Measurements from ENCODE around the gene PCGF1. TPM values are rescaled to one million over a fixed set of nuclear protein-coding genes. Genes with fewer than 3 reads are reported as not detected.
"Not testable (repeated sequence)": the region's sequence is repeated elsewhere in the genome, so short reads cannot be mapped to it uniquely, and the experiment has no call there.

PCGF1 gene
- total RNA-seq, 1 experiment from 2014 or later: 19.3 TPM

GRCh38 chr2:74472086-74472944 lies 35.2 kb downstream of the PCGF1 start, which contains the start of gene MRPL53:
Gene MRPL53 (minus strand): TSS chr2:74472680. CDS start chr2:74472660, 20 bp downstream.
- Histone ChIP-seq H3K4me1 (replicated peaks) (peaks cover 13% of the 10 kb centered on the region), H3K4me3 (peak within 1 kb of the TSS; percentile 53), H3K27ac (peak within 1 kb of the TSS; percentile 54), H3K36me3 (peaks cover 33% of the 10 kb centered on the region), H3K27me3 (replicated peaks) (no peaks in the 10 kb centered on the region), H3K9me3 (replicated peaks) (no peaks in the 10 kb centered on the region)
- DNase-seq (ENCODE audit: low read depth in 1 of 2, low spot score in 2 of 2): peak; percentile 92 to 94

- Histone ChIP-seq H3K36me3 (peaks cover 31% of the 10 kb centered on the region), H3K4me3 (peak overlapping the region; percentile 53), H3K27ac (peak overlapping the region; percentile 54), H3K4me1 (replicated peaks) (peaks cover 13% of the 10 kb centered on the region), H3K9me3 (replicated peaks) (no peaks in the 10 kb centered on the region), H3K27me3 (replicated peaks) (no peaks in the 10 kb centered on the region)
- DNase-seq (ENCODE audit: low read depth in 1 of 2, low spot score in 2 of 2): no peak
Measured at GRCh38 chr2:74471332-74472065, 36.0 kb downstream of the PCGF1 start.

- not testable (repeated sequence) for DNase-seq (ENCODE audit: low read depth in 1 of 2, low spot score in 2 of 2); H3K4me3 ChIP-seq; H3K27ac ChIP-seq; H3K27me3 ChIP-seq (replicated peaks); H3K9me3 ChIP-seq (replicated peaks)
- H3K36me3 ChIP-seq: peaks cover 31% of the 10 kb centered on the region
- H3K4me1 ChIP-seq (replicated peaks): peaks cover 13% of the 10 kb centered on the region
Measured at GRCh38 chr2:74470742-74471141, 36.8 kb downstream of the PCGF1 start.

GRCh38 chr2:74464406-74464805 lies 43.1 kb downstream of the PCGF1 start:
- peak overlapping the region; percentile 85 for H3K4me3 ChIP-seq
- H3K9me3 ChIP-seq (replicated peaks): no peaks in the 10 kb centered on the region
- no peak for DNase-seq (ENCODE audit: low read depth in 1 of 2, low spot score in 2 of 2)
- H3K36me3 ChIP-seq: peaks cover 34% of the 10 kb centered on the region
- peaks cover 8% of the 10 kb centered on the region for H3K4me1 ChIP-seq (replicated peaks)
- H3K27me3 ChIP-seq (replicated peaks): no peaks in the 10 kb centered on the region
- no peak overlapping the region for H3K27ac ChIP-seq

GRCh38 chr2:74462786-74463105 lies 44.7 kb downstream of the PCGF1 start:
- no peaks in the 10 kb centered on the region for H3K27me3 ChIP-seq (replicated peaks)
- H3K4me1 ChIP-seq (replicated peaks): peaks cover 8% of the 10 kb centered on the region
- no peak for DNase-seq (ENCODE audit: low read depth in 1 of 2, low spot score in 2 of 2)
- no peaks in the 10 kb centered on the region for H3K9me3 ChIP-seq (replicated peaks)
- H3K4me3 ChIP-seq: no peak overlapping the region
- H3K27ac ChIP-seq: no peak overlapping the region
- peaks cover 34% of the 10 kb centered on the region for H3K36me3 ChIP-seq

GRCh38 chr2:74462054-74462785 lies 45.3 kb downstream of the PCGF1 start:
- H3K36me3 ChIP-seq: peaks cover 34% of the 10 kb centered on the region
- peaks cover 9% of the 10 kb centered on the region for H3K4me1 ChIP-seq (replicated peaks)
- no peaks in the 10 kb centered on the region for H3K9me3 ChIP-seq (replicated peaks)
- no peak overlapping the region for H3K27ac ChIP-seq
- H3K4me3 ChIP-seq: no peak overlapping the region
- no peaks in the 10 kb centered on the region for H3K27me3 ChIP-seq (replicated peaks)
- no peak for DNase-seq (ENCODE audit: low read depth in 1 of 2, low spot score in 2 of 2)

- DNase-seq (ENCODE audit: low read depth in 1 of 2, low spot score in 2 of 2): no peak
Measured at GRCh38 chr2:74461187-74462053, 46.1 kb downstream of the PCGF1 start.

GRCh38 chr2:74460187-74460586 lies 47.3 kb downstream of the PCGF1 start:
- H3K4me3 ChIP-seq; H3K9me3 ChIP-seq (replicated peaks); H3K27me3 ChIP-seq (replicated peaks); H3K27ac ChIP-seq; DNase-seq (ENCODE audit: low read depth in 1 of 2, low spot score in 2 of 2): not testable (repeated sequence)
- peaks cover 42% of the 10 kb centered on the region for H3K36me3 ChIP-seq
- peaks cover 21% of the 10 kb centered on the region for H3K4me1 ChIP-seq (replicated peaks)

More at GRCh38 chr2:74461187-74462053, 46.1 kb downstream of the PCGF1 start:
- Histone ChIP-seq H3K4me1 (replicated peaks) (peaks cover 15% of the 10 kb centered on the region), H3K4me3 (no peak overlapping the region), H3K27me3 (replicated peaks) (no peaks in the 10 kb centered on the region), H3K27ac (no peak overlapping the region), H3K36me3 (peaks cover 41% of the 10 kb centered on the region), H3K9me3 (replicated peaks) (no peaks in the 10 kb centered on the region)

- DNase-seq (ENCODE audit: low read depth in 1 of 2, low spot score in 2 of 2): not testable (repeated sequence)
Measured at GRCh38 chr2:74459503-74460118, 47.9 kb downstream of the PCGF1 start.

GRCh38 chr2:74458938-74459363 lies 48.5 kb downstream of the PCGF1 start:
- no peaks in the 10 kb centered on the region for H3K27me3 ChIP-seq (replicated peaks)
- peak overlapping the region; percentile 53 for H3K4me3 ChIP-seq
- H3K4me1 ChIP-seq (replicated peaks): peaks cover 16% of the 10 kb centered on the region
- peaks cover 37% of the 10 kb centered on the region for H3K36me3 ChIP-seq
- DNase-seq (ENCODE audit: low read depth in 1 of 2, low spot score in 2 of 2): no peak
- no peak overlapping the region for H3K27ac ChIP-seq
- H3K9me3 ChIP-seq (replicated peaks): no peaks in the 10 kb centered on the region

More at GRCh38 chr2:74459503-74460118, 47.9 kb downstream of the PCGF1 start:
- H3K27me3 ChIP-seq (replicated peaks); H3K9me3 ChIP-seq (replicated peaks); H3K27ac ChIP-seq; H3K4me3 ChIP-seq: not testable (repeated sequence)
- Histone ChIP-seq H3K36me3 (peaks cover 37% of the 10 kb centered on the region), H3K4me1 (replicated peaks) (peaks cover 19% of the 10 kb centered on the region)

GRCh38 chr2:74458132-74458937 lies 49.2 kb downstream of the PCGF1 start, which contains the start of gene WBP1:
Gene WBP1 (plus strand): TSS chr2:74458438. CDS start chr2:74458603, 165 bp downstream.
- peak; percentile 99 to 100 for DNase-seq (ENCODE audit: low read depth in 1 of 2, low spot score in 2 of 2)
- H3K36me3 ChIP-seq: peaks cover 37% of the 10 kb centered on the region
- H3K27ac ChIP-seq: peak within 1 kb of the TSS; percentile 2; the same call in 1 of the 2 replicates
- peak within 1 kb of the TSS; percentile 53 for H3K4me3 ChIP-seq
- H3K4me1 ChIP-seq (replicated peaks): peaks cover 16% of the 10 kb centered on the region
- no peaks in the 10 kb centered on the region for H3K9me3 ChIP-seq (replicated peaks)
- H3K27me3 ChIP-seq (replicated peaks): no peaks in the 10 kb centered on the region

Measured in SJSA1 (cell line).